Kidney (tissue), 14 donors: ENCODE data around the gene ZNF382. TPM values are rescaled to one million over a fixed set of nuclear protein-coding genes. Genes with fewer than 3 reads are reported as not detected.

Experiments
- DNase-seq, 5 donors: peaks; one replicate each; pipeline ENCODE4 v3.0.0-alpha.2; 2013 to 2020
- FAIRE-seq: peaks from 2 replicates; lab custom pipeline; 2012; peaks lifted over from hg19 to GRCh38; lab: Jason Lieb, UNC
- H3K27ac ChIP-seq, 2 donors: one replicate each; pipeline ENCODE4 v1.7.0; 2013; ENCODE audit warnings: low read depth in 2 of 2, low read length in 2 of 2, inconsistent platforms in 1 of 2
- H3K27me3 ChIP-seq: one replicate; pipeline ENCODE4 v1.7.1; 2013; ENCODE audit warnings: low read length, inconsistent platforms; ENCODE audit not compliant: control insufficient read depth, insufficient read depth
- H3K36me3 ChIP-seq, 3 donors: one replicate each; pipeline versions ENCODE4 v1.7.0 to v1.7.1; 2013; ENCODE audit warnings: low read length in 3 of 3, control low read depth in 1 of 3, inconsistent platforms in 1 of 3; ENCODE audit not compliant: insufficient read depth in 3 of 3, control insufficient read depth in 2 of 3
- H3K4me1 ChIP-seq, 3 donors: one replicate each; pipeline versions ENCODE4 v1.7.0 to v1.7.1; 2013; ENCODE audit warnings: low read length in 3 of 3, inconsistent platforms in 1 of 3, low read depth in 1 of 3; ENCODE audit not compliant: control insufficient read depth in 2 of 3, insufficient read depth in 2 of 3
- H3K4me3 ChIP-seq, 3 donors: one replicate each; pipeline versions ENCODE4 v1.7.0 to v1.8.1; 2013; ENCODE audit warnings: low read length in 3 of 3, control low read depth in 1 of 3, inconsistent platforms in 1 of 3
- H3K9ac ChIP-seq, 3 donors: one replicate each; pipeline versions ENCODE4 v1.7.0 to v1.7.1; 2013; ENCODE audit warnings: low read length in 3 of 3, control low read depth in 1 of 3, inconsistent platforms in 1 of 3
- H3K9me3 ChIP-seq, 3 donors: one replicate each; pipeline versions ENCODE4 v1.7.0 to v1.7.1; 2013; ENCODE audit warnings: low read length in 3 of 3, control low read depth in 1 of 3, inconsistent platforms in 1 of 3; ENCODE audit not compliant: control insufficient read depth in 2 of 3, insufficient read depth in 1 of 3
- CTCF ChIP-seq: IDR thresholded peaks from 3 replicates; pipeline ENCODE4 v1.5.1; 2012; ENCODE audit warnings: mild to moderate bottlenecking, moderate library complexity, borderline replicate concordance; ENCODE audit not compliant: insufficient read depth; ENCODE audit errors: extremely low read depth
- intact Hi-C: fragments of 100-400 bp; cut with DNase I; formaldehyde crosslinking; loops from one replicate; pipeline ENCODE4 v1.11.1; 2022
- polyA plus RNA-seq: library from polyadenylated mRNA; stranded (reverse); fragments of 350-450 nt; fragmentation: Illumina TruSeq; extraction: RNeasy Lipid Tissue Mini Kit (QIAGEN cat#74804); gene quantifications from one replicate; pipeline ENCODE4 v1.2.3, GENCODE V29; 2014; ENCODE audit warnings: low read depth, low replicate concordance; ENCODE audit not compliant: insufficient read depth
- total RNA-seq: library from RNA; stranded (reverse); fragmentation: NEBNext Ultra II Directional; extraction: Animal tissue kit (Norgen Biotek cat#: 25700); gene quantifications from one replicate; pipeline ENCODE4 v1.2.1, GENCODE V29; 2021
- donor health status: control.
- donor health status: control.
- donor health status: control.
- donor health status: control.
- donor health status: control.
- donor health status: DM: yes; HTN: yes; CAD: no.
- donor health status: Normal renal cell carcinoma (clear cell type).

ZNF382 gene
- total and polyA plus RNA-seq, 2 donors from 2014 or later = 1.8 to 11.0 TPM

DNA sequence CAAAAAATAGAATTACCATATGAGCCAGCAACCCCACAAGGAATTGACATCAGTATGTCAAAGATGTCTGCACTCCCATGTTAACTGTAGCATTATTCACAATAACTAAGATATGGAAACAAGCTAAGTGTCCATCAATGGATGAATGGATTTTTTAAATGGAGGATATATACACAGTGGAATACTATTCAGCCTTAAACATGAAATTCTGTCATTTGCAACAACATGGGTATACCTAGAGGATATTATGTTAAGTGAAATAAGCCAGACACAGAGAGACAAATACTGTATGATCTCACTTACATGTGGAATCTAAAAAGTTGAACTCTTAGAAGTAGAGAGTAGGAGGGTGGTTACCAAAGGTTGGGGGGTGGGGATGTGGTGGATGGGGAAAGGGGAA is 74.3 kb downstream of the ZNF382 start:
- FAIRE-seq = no peak

More for the DNA sequence above, 74.3 kb downstream of the ZNF382 start:
- peaks cover 0 to 12% (median 0%) of the 10 kb centered on the region in 3 donors for H3K36me3 ChIP-seq
- intact Hi-C loops = no loop called here
- no peak overlapping the region for H3K4me3 ChIP-seq
- no peak for DNase-seq
- H3K9me3 ChIP-seq = peaks cover 0 to 3% (median 0%) of the 10 kb centered on the region in 3 donors
- H3K9ac ChIP-seq = no peak overlapping the region
- H3K27ac ChIP-seq = no peak overlapping the region
- no peaks in the 10 kb centered on the region for H3K4me1 ChIP-seq
- no peak for TF ChIP-seq CTCF
- no peaks in the 10 kb centered on the region for H3K27me3 ChIP-seq

Other genes starting within 250 kb of the ZNF382 start
- gene ZFP14, start 226.1 kb upstream of the ZNF382 start, total RNA-seq = 7.3 TPM
- gene ZFP14, start 226.1 kb upstream of the ZNF382 start, polyA plus RNA-seq = 4.3 TPM
- 7.9 TPM for gene ZFP82, start 186.7 kb upstream of the ZNF382 start, total RNA-seq
- 4.5 TPM for gene ZFP82, start 186.7 kb upstream of the ZNF382 start, polyA plus RNA-seq
- gene ZNF566, start 115.8 kb upstream of the ZNF382 start, total RNA-seq = 13.0 TPM
- gene ZNF566, start 115.8 kb upstream of the ZNF382 start, polyA plus RNA-seq = 4.6 TPM
- 12.8 TPM for gene ZNF260, start 77.0 kb upstream of the ZNF382 start, total RNA-seq
- 5.4 TPM for gene ZNF260, start 77.0 kb upstream of the ZNF382 start, polyA plus RNA-seq
- gene ZNF529, start 32.0 kb upstream of the ZNF382 start, total RNA-seq = 17.0 TPM
- gene ZNF529, start 32.0 kb upstream of the ZNF382 start, polyA plus RNA-seq = 4.1 TPM
- gene ZNF461, start 61.5 kb downstream of the ZNF382 start, total RNA-seq = 11.8 TPM
- gene ZNF461, start 61.5 kb downstream of the ZNF382 start, polyA plus RNA-seq = 3.2 TPM
- gene ZNF567, start 82.3 kb downstream of the ZNF382 start, total RNA-seq = 9.8 TPM
- 4.0 TPM for gene ZNF567, start 82.3 kb downstream of the ZNF382 start, polyA plus RNA-seq
- 4.2 TPM for gene ZNF850, start 167.5 kb downstream of the ZNF382 start, total RNA-seq
- gene ZNF850, start 167.5 kb downstream of the ZNF382 start, polyA plus RNA-seq = 0.09 TPM
- 9.5 TPM for gene ZNF790, start 233.1 kb downstream of the ZNF382 start, total RNA-seq
- 4.6 TPM for gene ZNF790, start 233.1 kb downstream of the ZNF382 start, polyA plus RNA-seq
- 8.5 TPM for gene ZNF345, start 245.6 kb downstream of the ZNF382 start, total RNA-seq
- 2.0 TPM for gene ZNF345, start 245.6 kb downstream of the ZNF382 start, polyA plus RNA-seq